ENCODE measurements around the gene ALDH1A3. TPM values are rescaled to one million over a fixed set of nuclear protein-coding genes. Genes with fewer than 3 reads are reported as not detected.

The ALDH1A3 gene
- total and polyA plus RNA-seq, 2 of the 4 experiments (the other 2 are of a cell fraction) = 3.1 to 5.0 TPM

DNA sequence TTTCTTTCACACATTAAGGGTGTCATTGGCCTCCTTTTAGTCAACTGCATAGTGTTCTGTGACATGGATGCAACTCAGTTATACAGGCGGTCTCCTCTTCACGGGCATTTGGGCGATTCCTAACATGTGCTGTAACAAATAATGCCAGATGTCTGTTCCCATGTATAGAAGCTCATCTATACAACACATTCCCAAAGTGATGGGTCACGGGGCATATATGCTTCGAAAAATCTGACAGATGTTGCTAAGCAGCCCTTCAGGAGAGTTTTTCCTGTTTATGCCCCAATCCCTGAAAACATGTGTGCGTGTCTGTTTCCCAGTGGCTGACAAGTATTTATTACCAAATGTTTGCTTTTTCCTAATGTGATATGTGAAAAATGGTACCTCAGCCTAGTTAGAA lies 65.4 kb downstream of the ALDH1A3 start:
- Histone ChIP-seq H4K5ac (ENCODE audit: low read depth, low read length) (no peak overlapping the region), H3K4me3 (ENCODE audit: insufficient read depth, low read depth, low read length) (no peak overlapping the region), H3K18ac (ENCODE audit: low read depth, low read length) (no peak overlapping the region), H3K4me1 (ENCODE audit: control insufficient read depth, insufficient read depth, low read length) (peaks cover 10% of the 10 kb centered on the region), H3K27ac (ENCODE audit: insufficient read depth, low read length) (peak overlapping the region; percentile 1; the same call in 1 of the 2 replicates), H3K79me1 (ENCODE audit: low read depth in 1 of 2, low read length in 2 of 2) (peaks cover 0 to 11% of the 10 kb centered on the region in 2 experiments; a peak in 1 of 4 replicates), H3K9ac (ENCODE audit: low read depth, low read length) (no peak overlapping the region), H3K27me3 (ENCODE audit: control insufficient read depth, insufficient read depth, low read length) (no peaks in the 10 kb centered on the region), H3K14ac (replicated peaks; ENCODE audit: low read depth, low read length) (no peak overlapping the region), H3K4ac (ENCODE audit: low read depth, low read length) (no peak overlapping the region), H3K9me1 (ENCODE audit: insufficient read depth, low read length) (peaks cover 5% of the 10 kb centered on the region; the same call in 1 of the 2 replicates), H3K56ac (ENCODE audit: extremely low read depth, insufficient read depth, low read length) (no peak overlapping the region), H2AK9ac (replicated peaks; ENCODE audit: low read depth, low read length, poor library complexity) (no peak overlapping the region), H2BK15ac (ENCODE audit: low read depth, low read length) (no peak overlapping the region), H4K20me1 (ENCODE audit: insufficient read depth, low read length) (no peaks in the 10 kb centered on the region), H2BK20ac (ENCODE audit: low read depth, low read length) (no peak overlapping the region), H3K9me3 (ENCODE audit: control insufficient read depth, insufficient read depth, low read length) (no peaks in the 10 kb centered on the region), H2AK5ac (ENCODE audit: low read depth, low read length) (no peak overlapping the region), H2AFZ (replicated peaks; ENCODE audit: low read length, poor library complexity) (no peak overlapping the region), H2BK5ac (ENCODE audit: low read depth, low read length, poor library complexity, severe bottlenecking) (no peak overlapping the region), H4K91ac (ENCODE audit: insufficient read depth, low read depth, low read length) (no peak overlapping the region), H3K4me2 (ENCODE audit: low read depth, low read length) (peak overlapping the region; percentile 17; the same call in 1 of the 2 replicates), H2BK120ac (ENCODE audit: low read depth, low read length) (no peak overlapping the region), H3K36me3 (ENCODE audit: control insufficient read depth, insufficient read depth, low read length) (no peaks in the 10 kb centered on the region), H3K23ac (ENCODE audit: low read depth, low read length) (no peak overlapping the region), H4K8ac (ENCODE audit: low read depth in 2 of 2, low read length in 2 of 2) (no peak overlapping the region)
- 0% methylated on average over 3 of the region's 6 CpGs; no CpG with 5 or more reads in 1 of the 2 experiments for WGBS, 2 experiments (ENCODE audit: extremely low coverage in 2 of 2, insufficient read length in 1 of 2)
- BruUV-seq (replicated peaks) = no TSS peak
- dilution Hi-C loops (cut with HindIII; ENCODE audit: low sequenced_read_pairs, unreplicated experiment) = no loop called here
- in situ Hi-C loops (cut with MboI; ENCODE audit: low sequenced_read_pairs) = no loop called here
- CTCF ChIA-PET = interaction anchor here (0.7 to 1.1 kb wide), 3 partner anchors 57 to 322 kb away, joined by 3 to 5 read pairs (median 5); no protein-coding TSS in a partner anchor
- TF ChIP-seq BHLHE40 (IDR thresholded peaks at IDR 0.05; ENCODE audit: low read depth, low read length) = no peak
- no peak for TF ChIP-seq POLR2A (IDR thresholded peaks at IDR 0.05; ENCODE audit: low read depth, low read length)
- TF ChIP-seq SMC3 (IDR thresholded peaks at IDR 0.05; ENCODE audit: low read depth, low read length) = no peak
- no peak for TF ChIP-seq MXI1 (IDR thresholded peaks at IDR 0.05; ENCODE audit: borderline replicate concordance, low read depth, low read length)
- TF ChIP-seq, protein P1, sequence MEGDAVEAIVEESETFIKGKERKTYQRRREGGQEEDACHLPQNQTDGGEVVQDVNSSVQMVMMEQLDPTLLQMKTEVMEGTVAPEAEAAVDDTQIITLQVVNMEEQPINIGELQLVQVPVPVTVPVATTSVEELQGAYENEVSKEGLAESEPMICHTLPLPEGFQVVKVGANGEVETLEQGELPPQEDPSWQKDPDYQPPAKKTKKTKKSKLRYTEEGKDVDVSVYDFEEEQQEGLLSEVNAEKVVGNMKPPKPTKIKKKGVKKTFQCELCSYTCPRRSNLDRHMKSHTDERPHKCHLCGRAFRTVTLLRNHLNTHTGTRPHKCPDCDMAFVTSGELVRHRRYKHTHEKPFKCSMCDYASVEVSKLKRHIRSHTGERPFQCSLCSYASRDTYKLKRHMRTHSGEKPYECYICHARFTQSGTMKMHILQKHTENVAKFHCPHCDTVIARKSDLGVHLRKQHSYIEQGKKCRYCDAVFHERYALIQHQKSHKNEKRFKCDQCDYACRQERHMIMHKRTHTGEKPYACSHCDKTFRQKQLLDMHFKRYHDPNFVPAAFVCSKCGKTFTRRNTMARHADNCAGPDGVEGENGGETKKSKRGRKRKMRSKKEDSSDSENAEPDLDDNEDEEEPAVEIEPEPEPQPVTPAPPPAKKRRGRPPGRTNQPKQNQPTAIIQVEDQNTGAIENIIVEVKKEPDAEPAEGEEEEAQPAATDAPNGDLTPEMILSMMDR (conservative IDR thresholded peaks at IDR 0.05; ENCODE audit: low read depth, low read length) = no peak
- TF ChIP-seq MAFK (IDR thresholded peaks at IDR 0.05; ENCODE audit: low read depth, low read length) = no peak
- no peak for TF ChIP-seq RFX5 (IDR thresholded peaks at IDR 0.05; ENCODE audit: low read depth, low read length)
- TF ChIP-seq CEBPB (IDR thresholded peaks at IDR 0.05; ENCODE audit: low read depth, low read length) = no peak
- TF ChIP-seq RCOR1 (IDR thresholded peaks at IDR 0.05; ENCODE audit: insufficient replicate concordance, low read length) = no peak
- no peak for TF ChIP-seq MAZ (IDR thresholded peaks at IDR 0.05; ENCODE audit: borderline replicate concordance, low read depth, low read length)
- TF ChIP-seq, protein P2, sequence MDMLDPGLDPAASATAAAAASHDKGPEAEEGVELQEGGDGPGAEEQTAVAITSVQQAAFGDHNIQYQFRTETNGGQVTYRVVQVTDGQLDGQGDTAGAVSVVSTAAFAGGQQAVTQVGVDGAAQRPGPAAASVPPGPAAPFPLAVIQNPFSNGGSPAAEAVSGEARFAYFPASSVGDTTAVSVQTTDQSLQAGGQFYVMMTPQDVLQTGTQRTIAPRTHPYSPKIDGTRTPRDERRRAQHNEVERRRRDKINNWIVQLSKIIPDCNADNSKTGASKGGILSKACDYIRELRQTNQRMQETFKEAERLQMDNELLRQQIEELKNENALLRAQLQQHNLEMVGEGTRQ (IDR thresholded peaks at IDR 0.05; ENCODE audit: low read depth, low read length) = no peak
- TF ChIP-seq NFE2L2 (IDR thresholded peaks at IDR 0.05; ENCODE audit: low read depth, low read length) = no peak
- POLR2A ChIA-PET (ENCODE audit: unreplicated experiment) = no interaction called here
- DNase-seq = peak; percentile 47
- ATAC-seq (ENCODE audit: low read depth) = peak; percentile 24; the same call in 1 of the 2 replicates
- intact Hi-C loops (cut with micrococcal nuclease) = no loop called here

Data from IMR-90 (cell line).